RCC 7860 (cell line): ENCODE data around the gene CTPS2.
A peak's percentile ranks its signal among the peaks of the same experiment; 100 is the strongest.
"Not testable (repeated sequence)": the region's sequence is repeated elsewhere in the genome, so short reads cannot be mapped to it uniquely, and the experiment has no call there.

Experiments used
- DNase-seq: peaks from one replicate; pipeline ENCODE4 v3.0.0-alpha.2; 2015; ENCODE audit warnings: low spot score
- FAIRE-seq: peaks from 2 replicates; lab custom pipeline; 2012; peaks lifted over from hg19 to GRCh38; lab: Jason Lieb, UNC

CTPS2 gene

GRCh38 chrX:16610121-16610621 lies 102.3 kb downstream of the CTPS2 start:
- DNase-seq (peak; percentile 4), FAIRE-seq (peak; percentile 85)

- DNase-seq (no peak), FAIRE-seq (no peak)
These were observed 106.2 kb downstream of the CTPS2 start for GRCh38 chrX:16606142-16606720.

- FAIRE-seq: no peak
- no peak for DNase-seq
These were observed 108.1 kb downstream of the CTPS2 start for GRCh38 chrX:16604337-16604736.

- DNase-seq (no peak), FAIRE-seq (no peak)
These were observed 108.6 kb downstream of the CTPS2 start for GRCh38 chrX:16603822-16604221.

GRCh38 chrX:16603235-16603634 lies 109.2 kb downstream of the CTPS2 start:
- FAIRE-seq, DNase-seq: not testable (repeated sequence)

- FAIRE-seq: no peak
- no peak for DNase-seq
These were observed 110.6 kb downstream of the CTPS2 start for GRCh38 chrX:16601885-16602284.

- FAIRE-seq (no peak), DNase-seq (no peak)
These were observed 118.0 kb downstream of the CTPS2 start for GRCh38 chrX:16594490-16594889.

- no peak for DNase-seq
- FAIRE-seq: no peak
These were observed 118.7 kb downstream of the CTPS2 start for GRCh38 chrX:16593801-16594200.

- no peak for FAIRE-seq
These were observed 120.2 kb downstream of the CTPS2 start for GRCh38 chrX:16592194-16592770.

GRCh38 chrX:16589826-16590225 lies 122.6 kb downstream of the CTPS2 start:
- FAIRE-seq (no peak), DNase-seq (no peak)

More at GRCh38 chrX:16592194-16592770, 120.2 kb downstream of the CTPS2 start:
- no peak for DNase-seq

GRCh38 chrX:16589211-16589610 lies 123.3 kb downstream of the CTPS2 start:
- no peak for FAIRE-seq
- DNase-seq: no peak

- FAIRE-seq (no peak), DNase-seq (no peak)
These were observed 124.2 kb downstream of the CTPS2 start for GRCh38 chrX:16588266-16588665.

- no peak for DNase-seq
- FAIRE-seq: no peak
These were observed 124.6 kb downstream of the CTPS2 start for GRCh38 chrX:16587836-16588235.

GRCh38 chrX:16586377-16587112 lies 125.9 kb downstream of the CTPS2 start:
- FAIRE-seq (no peak), DNase-seq (no peak)

- no peak for FAIRE-seq
- no peak for DNase-seq
These were observed 126.7 kb downstream of the CTPS2 start for GRCh38 chrX:16585486-16586376.

GRCh38 chrX:16580004-16580797 lies 132.3 kb downstream of the CTPS2 start:
- not testable (repeated sequence) for FAIRE-seq, DNase-seq

- no peak for DNase-seq
- FAIRE-seq: no peak
These were observed 133.0 kb downstream of the CTPS2 start for GRCh38 chrX:16579517-16579916.

GRCh38 chrX:16578218-16578617 lies 134.3 kb downstream of the CTPS2 start:
- DNase-seq: no peak
- no peak for FAIRE-seq

GRCh38 chrX:16577483-16578029 lies 134.9 kb downstream of the CTPS2 start:
- DNase-seq (no peak), FAIRE-seq (no peak)

- DNase-seq, FAIRE-seq: not testable (repeated sequence)
These were observed 137.1 kb downstream of the CTPS2 start for GRCh38 chrX:16575388-16575787.
